Mucosa of rectum (tissue), 2 donors: ENCODE data around the gene ACER1.

Source experiments
- H3K27ac ChIP-seq, 2 donors: one replicate each; pipeline ENCODE4 v1.7.0; 2013; ENCODE audit warnings: inconsistent platforms in 2 of 2, low read depth in 2 of 2, low read length in 2 of 2
- H3K27me3 ChIP-seq, 2 donors: one replicate each; pipeline ENCODE4 v1.7.0; 2013; ENCODE audit warnings: low read length in 2 of 2; ENCODE audit not compliant: control insufficient read depth in 2 of 2, insufficient read depth in 2 of 2
- H3K36me3 ChIP-seq, 2 donors: one replicate each; pipeline ENCODE4 v1.7.0; 2013; ENCODE audit warnings: low read length in 2 of 2; ENCODE audit not compliant: control insufficient read depth in 2 of 2, insufficient read depth in 2 of 2
- H3K4me1 ChIP-seq, 2 donors: one replicate each; pipeline ENCODE4 v1.7.0; 2013; ENCODE audit warnings: low read length in 2 of 2, mild to moderate bottlenecking in 1 of 2; ENCODE audit not compliant: control insufficient read depth in 2 of 2, insufficient read depth in 2 of 2
- H3K4me3 ChIP-seq, 2 donors: one replicate each; pipeline ENCODE4 v1.7.0; 2013; ENCODE audit warnings: low read length in 2 of 2
- H3K9ac ChIP-seq, 2 donors: one replicate each; pipeline ENCODE4 v1.7.0; 2013; ENCODE audit warnings: low read length in 2 of 2, low read depth in 1 of 2, mild to moderate bottlenecking in 1 of 2
- H3K9me3 ChIP-seq, 2 donors: one replicate each; pipeline ENCODE4 v1.7.0; 2013; ENCODE audit warnings: low read length in 2 of 2; ENCODE audit not compliant: control insufficient read depth in 2 of 2
- donor health status: healthy.
- donor health status: Normal muscosa, but diverticular disease.

Gene ACER1

DNA sequence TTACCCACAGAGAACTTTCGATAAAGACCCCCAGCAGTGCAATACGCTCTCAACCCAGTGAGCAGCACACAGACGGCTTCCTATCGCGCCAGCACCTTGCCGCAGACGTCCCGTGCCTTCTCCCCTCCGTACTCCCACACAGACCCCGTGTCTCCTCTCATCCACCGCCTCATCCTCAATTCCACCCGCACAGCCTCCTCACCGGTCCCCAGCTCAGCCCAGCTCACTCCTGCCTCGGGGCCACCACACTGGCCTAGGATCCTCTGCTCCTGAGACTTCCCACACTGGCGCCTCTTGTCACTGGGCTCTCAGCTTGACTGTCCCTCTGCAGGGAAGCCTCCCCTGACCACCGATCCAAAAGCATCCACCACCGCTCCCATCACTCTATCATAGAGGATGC is 62.6 kb downstream of the ACER1 start:
- Histone ChIP-seq H3K27me3 (no peaks in the 10 kb centered on the region), H3K4me1 (peaks cover 19 to 27% of the 10 kb centered on the region in 2 donors), H3K9me3 (no peaks in the 10 kb centered on the region), H3K9ac (no peak overlapping the region), H3K36me3 (peaks cover 13 to 18% of the 10 kb centered on the region in 2 donors), H3K4me3 (no peak overlapping the region), H3K27ac (peak overlapping the region in 1 of 2 donors; percentile 1)

DNA sequence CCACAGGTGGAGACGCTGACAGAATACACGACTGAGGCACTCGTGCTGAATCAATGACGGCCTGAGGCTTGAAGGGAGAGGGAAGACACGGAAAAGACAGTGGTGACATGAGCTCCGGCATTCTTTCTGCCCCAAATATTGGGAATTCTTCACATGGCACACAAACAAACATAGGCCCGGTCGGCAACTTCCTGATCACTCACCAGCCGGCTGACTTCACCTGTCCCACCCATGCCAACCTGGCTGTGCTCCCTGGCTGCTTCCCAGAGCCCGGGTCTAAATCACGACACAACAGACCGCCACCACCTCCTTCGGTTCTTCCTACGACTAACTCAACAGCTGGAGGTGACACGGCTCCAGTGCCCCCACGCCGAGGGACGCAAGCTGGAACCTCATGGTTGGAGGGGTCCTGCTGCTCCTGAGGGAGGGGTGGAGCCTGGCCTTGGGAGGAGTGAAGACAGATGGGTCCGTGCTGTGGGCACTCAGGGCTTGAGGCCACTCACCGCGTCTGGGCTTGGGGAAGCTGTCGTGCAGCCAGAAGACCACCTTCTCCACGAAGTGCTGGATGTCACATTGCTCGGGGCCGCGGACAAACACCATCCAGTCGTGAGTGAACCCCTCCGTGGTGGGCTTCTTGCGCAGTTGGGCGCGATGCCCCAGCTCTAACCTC is 63.2 kb downstream of the ACER1 start:
- H3K4me1 ChIP-seq = peaks cover 19 to 27% of the 10 kb centered on the region in 2 donors
- H3K27me3 ChIP-seq = no peaks in the 10 kb centered on the region
- no peak overlapping the region for H3K27ac ChIP-seq
- H3K36me3 ChIP-seq = peaks cover 13 to 18% of the 10 kb centered on the region in 2 donors
- no peak overlapping the region for H3K4me3 ChIP-seq
- H3K9ac ChIP-seq = no peak overlapping the region
- no peaks in the 10 kb centered on the region for H3K9me3 ChIP-seq

DNA sequence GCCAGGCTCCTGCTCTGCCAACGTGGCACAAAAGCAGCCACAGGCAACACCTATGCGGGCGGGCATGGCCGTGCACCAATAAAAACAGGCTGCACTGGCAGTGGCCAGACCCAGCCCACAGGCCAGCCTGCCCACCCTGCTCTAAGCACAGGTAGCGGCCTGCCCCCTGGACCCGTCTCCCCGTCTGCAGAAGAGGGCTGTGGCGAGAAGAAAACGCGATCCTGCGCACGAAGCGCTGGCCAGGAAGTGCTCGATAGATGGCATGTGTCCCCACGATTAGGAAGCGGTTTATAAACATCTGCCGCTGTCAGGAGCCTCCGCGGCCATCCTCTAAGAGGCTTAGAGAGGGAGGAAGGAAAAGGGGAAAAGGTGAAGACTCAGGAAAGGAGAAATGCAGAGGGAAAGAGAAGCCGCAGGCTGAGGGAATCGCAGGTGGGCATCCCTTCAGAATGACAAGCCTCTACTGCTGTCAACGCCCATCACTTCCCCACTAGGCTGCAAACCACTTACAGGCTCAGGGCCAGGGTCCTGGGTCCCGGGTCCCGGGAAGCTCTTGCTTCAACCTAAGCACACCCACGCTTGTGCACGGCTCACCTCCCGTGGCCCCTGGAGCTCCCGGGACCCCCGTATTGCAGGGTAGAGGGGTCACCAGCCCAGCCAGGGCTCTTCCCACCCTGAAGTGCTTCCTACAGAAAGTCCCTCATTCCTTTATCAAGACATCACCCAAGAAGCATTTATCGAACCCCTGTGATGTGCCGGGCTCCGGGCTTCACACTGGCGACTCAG is 64.1 kb downstream of the ACER1 start:
- Histone ChIP-seq H3K4me1 (peaks cover 13 to 23% of the 10 kb centered on the region in 2 donors), H3K27me3 (no peaks in the 10 kb centered on the region), H3K9me3 (no peaks in the 10 kb centered on the region), H3K27ac (no peak overlapping the region), H3K4me3 (no peak overlapping the region), H3K9ac (no peak overlapping the region), H3K36me3 (peaks cover 13 to 18% of the 10 kb centered on the region in 2 donors)

DNA sequence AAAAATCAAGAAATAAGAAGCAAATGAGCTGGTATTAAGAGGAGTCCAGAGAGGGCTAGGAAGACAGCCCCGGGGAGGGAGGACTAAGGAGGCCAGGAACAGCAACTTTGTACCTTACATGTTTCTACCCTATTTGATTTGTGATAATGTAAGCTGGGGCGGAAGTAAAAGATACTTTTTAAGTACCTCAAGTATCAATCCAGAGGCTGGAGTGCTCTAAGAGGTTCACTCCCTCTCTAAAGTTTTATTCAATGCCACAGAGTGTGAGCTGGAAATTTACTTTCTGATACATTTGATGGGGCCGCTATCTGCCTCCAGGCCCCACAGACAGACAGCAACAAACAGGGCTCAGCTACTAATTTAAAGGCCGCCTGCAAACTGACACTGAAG is 65.0 kb downstream of the ACER1 start:
- no peaks in the 10 kb centered on the region for H3K9me3 ChIP-seq
- H3K4me3 ChIP-seq = no peak overlapping the region
- H3K4me1 ChIP-seq = peaks cover 9 to 15% of the 10 kb centered on the region in 2 donors
- H3K27me3 ChIP-seq = no peaks in the 10 kb centered on the region
- peaks cover 13 to 19% of the 10 kb centered on the region in 2 donors for H3K36me3 ChIP-seq
- no peak overlapping the region for H3K9ac ChIP-seq
- H3K27ac ChIP-seq = no peak overlapping the region

DNA sequence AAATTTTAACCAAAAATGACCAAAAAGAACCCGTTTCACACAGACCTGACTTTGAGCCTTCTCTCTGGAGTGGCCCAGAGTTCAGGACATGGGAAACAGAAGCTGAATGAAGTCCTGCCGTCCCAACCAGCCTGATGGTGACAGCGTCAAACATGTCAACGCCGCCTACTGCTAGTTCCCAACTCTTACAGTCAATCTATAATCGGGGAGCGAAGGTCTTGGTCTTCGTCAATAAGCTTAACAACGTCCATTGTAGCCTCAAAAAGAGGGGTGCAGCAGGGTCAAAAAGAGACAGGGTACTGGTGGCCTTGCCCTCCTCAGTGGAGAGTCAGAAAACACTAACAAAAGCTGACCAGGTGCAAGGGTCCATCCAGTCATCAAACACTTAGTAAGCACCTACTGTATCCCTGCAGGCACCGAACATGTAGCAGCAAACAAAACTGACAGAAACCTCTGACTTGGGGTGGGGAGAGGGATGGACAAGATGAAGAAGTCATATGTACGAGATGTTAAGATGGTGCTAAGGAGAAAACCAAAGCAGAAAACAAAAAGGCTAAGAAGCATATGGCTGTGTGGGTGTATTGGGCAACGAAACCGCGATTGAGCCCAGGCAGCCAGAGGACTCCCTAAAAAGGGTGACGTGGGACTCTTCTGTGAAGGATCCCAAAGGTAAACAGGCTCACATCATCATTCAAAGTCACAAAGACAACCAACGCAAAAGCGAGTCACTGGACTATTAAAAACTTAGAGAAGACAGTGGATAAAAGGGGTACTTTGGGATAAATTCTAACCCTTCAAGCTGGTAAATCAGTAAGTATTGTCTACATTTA is 65.6 kb downstream of the ACER1 start:
- no peak overlapping the region for H3K4me3 ChIP-seq
- no peak overlapping the region for H3K9ac ChIP-seq
- H3K9me3 ChIP-seq = no peaks in the 10 kb centered on the region
- peaks cover 9 to 11% of the 10 kb centered on the region in 2 donors for H3K4me1 ChIP-seq
- no peaks in the 10 kb centered on the region for H3K27me3 ChIP-seq
- no peak overlapping the region for H3K27ac ChIP-seq
- H3K36me3 ChIP-seq = peaks cover 13 to 22% of the 10 kb centered on the region in 2 donors

DNA sequence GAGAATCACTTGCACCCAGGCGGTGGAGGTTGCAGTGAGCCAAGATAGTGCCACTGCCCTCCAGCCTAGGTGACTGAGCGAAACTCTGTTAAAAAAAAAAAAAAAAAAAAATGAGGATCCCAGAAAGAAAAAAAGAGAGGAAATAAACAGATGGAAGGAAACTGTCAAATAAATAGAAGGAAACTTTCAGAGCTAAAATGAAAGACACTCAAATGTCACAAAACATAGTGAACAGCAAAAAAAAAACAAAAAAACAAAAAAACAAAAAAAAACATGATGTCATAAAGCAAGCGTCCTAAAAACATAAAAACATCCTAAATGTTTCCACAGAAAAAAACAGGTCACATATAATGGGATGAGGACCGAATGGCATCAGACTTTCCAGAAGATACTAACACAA is 68.6 kb downstream of the ACER1 start:
- Histone ChIP-seq H3K27ac (no peak overlapping the region), H3K4me1 (peaks cover 2 to 5% of the 10 kb centered on the region in 2 donors), H3K27me3 (no peaks in the 10 kb centered on the region), H3K9ac (no peak overlapping the region), H3K9me3 (no peaks in the 10 kb centered on the region), H3K36me3 (peaks cover 16 to 33% of the 10 kb centered on the region in 2 donors), H3K4me3 (no peak overlapping the region)

DNA sequence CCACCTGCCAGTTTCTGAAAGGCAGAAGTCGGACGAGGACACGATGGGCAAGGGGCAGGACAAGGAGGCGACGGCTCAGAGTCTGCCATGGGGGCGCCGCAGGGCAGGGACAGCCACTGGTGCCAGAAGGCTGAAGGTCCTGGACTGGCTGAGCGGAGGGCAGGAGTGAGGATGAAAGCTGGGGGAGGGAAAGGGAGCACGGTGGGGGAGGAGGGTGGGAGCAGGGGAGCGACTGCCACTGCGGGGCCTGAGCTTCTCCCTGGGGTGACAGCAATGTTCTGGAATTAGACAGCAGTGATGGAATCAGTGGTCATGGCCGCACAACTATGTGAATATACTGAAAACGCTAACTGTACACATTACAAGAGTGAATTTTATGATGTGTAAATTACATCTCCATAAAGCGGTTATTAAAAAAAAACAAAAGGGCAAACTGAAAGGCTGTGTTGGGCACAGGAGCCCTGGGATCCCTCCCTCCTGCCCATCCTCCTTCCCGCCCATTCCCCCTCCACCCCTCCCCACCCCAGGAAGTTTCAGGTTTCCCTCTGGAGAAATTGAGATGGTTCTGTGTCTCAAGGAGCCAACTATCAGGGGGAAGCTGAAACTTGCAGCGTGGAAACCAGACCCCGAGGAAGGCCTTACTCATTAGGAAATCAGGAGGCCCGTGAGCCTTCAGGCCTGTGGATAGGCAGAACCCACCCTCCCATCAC is 69.5 kb downstream of the ACER1 start:
- H3K4me1 ChIP-seq = peaks cover 2 to 5% of the 10 kb centered on the region in 2 donors

DNA sequence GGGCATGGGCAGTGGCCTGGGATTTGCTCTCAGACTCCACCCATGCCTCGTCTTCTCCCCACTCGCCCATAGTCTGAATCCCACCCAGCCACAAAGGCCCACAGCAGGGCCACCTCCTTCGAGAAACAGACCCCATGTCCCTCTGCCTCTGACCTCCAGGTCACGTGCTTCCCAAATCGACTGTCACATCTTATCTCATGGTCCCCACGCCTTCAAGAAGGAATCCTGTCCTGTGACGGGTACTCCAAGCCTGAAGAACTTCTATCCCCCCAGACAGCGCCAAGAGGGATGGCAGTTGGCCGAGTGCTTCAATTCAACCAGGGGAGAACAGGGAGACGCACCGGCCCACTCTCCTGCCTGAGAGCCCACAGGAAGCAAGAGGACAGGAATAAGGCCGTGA is 70.1 kb downstream of the ACER1 start:
- Histone ChIP-seq H3K9me3 (no peaks in the 10 kb centered on the region), H3K27me3 (no peaks in the 10 kb centered on the region), H3K36me3 (peaks cover 14 to 41% of the 10 kb centered on the region in 2 donors), H3K27ac (no peak overlapping the region), H3K4me3 (no peak overlapping the region), H3K9ac (no peak overlapping the region), H3K4me1 (peaks cover 2 to 5% of the 10 kb centered on the region in 2 donors)

More for the DNA sequence above, 69.5 kb downstream of the ACER1 start:
- H3K4me3 ChIP-seq = no peak overlapping the region
- H3K27ac ChIP-seq = no peak overlapping the region
- H3K36me3 ChIP-seq = peaks cover 16 to 36% of the 10 kb centered on the region in 2 donors
- no peaks in the 10 kb centered on the region for H3K27me3 ChIP-seq
- no peak overlapping the region for H3K9ac ChIP-seq
- no peaks in the 10 kb centered on the region for H3K9me3 ChIP-seq

DNA sequence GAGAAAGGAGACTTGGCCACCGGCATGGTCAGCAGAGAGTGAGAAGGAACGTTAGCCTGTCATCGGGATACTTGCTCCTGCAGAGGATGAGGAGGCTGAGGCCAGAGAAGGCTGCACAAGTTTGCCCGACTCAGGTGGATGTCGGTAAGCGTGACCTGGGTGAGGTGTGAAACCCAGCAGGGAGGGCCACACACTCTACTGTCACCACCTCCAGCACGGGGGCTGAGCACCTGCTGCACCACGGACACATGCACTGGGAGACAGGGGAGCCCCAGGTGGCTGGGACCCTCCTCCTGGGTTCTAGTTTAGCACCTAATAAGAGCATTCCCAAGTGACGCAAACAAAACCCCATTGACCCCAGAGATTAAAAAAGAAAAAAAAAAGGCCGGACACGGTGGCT is 70.9 kb downstream of the ACER1 start:
- Histone ChIP-seq H3K27ac (no peak overlapping the region), H3K27me3 (no peaks in the 10 kb centered on the region), H3K9me3 (no peaks in the 10 kb centered on the region), H3K36me3 (peaks cover 17 to 44% of the 10 kb centered on the region in 2 donors), H3K4me1 (peaks cover 2 to 5% of the 10 kb centered on the region in 2 donors), H3K4me3 (no peak overlapping the region), H3K9ac (no peak overlapping the region)
